Left lobe of liver (tissue), 2 donors: ENCODE results near the gene S100A14. TPM values are rescaled to one million over a fixed set of nuclear protein-coding genes. Genes with fewer than 3 reads are reported as not detected.

Source experiments
- ATAC-seq: fragments of 200-7000 bp; cut with Tn5 transposase; one replicate; pipeline ENCODE4 v1.9.1; 2020; ENCODE audit warnings: mild to moderate bottlenecking, moderate library complexity
- DNase-seq: peaks from one replicate; pipeline ENCODE4 v3.0.0-alpha.2; 2020; ENCODE audit warnings: low spot score
- total RNA-seq: library from RNA; stranded (reverse); gene quantifications from one replicate; pipeline ENCODE4 v1.2.1, GENCODE V29; 2021
- donor health status: DM: no; HTN: no; CAD: no; lungs with moderate emphysema.
- donor health status: DM: no; HTN: yes; CAD: no.

Gene S100A14
- total RNA-seq, 1 donor from 2014 or later, result 4.9 TPM

DNA sequence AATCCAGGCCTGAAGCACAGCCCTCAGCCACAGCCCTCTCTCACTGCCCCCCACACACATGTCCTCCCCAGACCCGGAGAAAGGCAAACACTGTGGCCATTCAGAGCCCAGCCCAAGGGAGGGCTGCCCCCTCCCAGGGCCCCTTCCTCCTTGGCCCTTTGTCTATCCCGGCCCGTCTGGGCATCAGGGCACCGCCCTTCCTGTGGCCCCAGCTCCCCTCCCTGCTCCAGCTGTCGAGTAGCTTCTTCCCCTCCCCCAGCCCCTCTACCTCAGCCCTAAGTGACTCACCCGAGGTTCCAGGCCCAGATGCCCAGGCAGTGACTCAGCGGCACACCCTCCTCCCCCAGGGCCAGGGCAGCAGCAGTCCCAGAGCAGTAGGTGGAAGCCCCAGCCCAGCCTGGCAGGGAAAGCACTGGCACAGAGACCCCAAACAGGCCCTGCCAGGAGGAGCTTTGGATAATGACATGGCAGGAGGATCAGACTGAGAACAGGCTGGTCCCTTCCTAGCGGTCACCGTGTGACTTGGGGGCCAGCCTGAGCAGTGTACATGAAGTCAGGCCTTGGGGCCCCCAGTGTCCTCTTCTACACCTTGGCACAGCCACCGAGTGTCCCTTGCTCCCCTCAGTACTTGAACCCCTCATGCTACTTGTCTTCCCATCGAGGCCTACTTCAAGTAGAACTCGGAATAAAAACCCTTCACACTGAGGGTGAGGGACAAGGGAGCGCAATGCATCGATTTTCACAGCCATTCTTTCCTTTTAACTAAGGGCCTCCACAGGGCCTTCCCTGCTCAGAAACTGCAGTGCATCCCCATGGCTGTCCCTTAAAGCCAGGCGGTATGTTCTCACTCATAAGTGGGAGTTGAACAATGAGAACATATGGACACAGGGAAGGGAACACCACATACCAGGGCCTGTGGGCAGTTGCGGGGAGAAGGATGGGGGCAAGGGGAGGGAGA, 49.4 kb downstream of the S100A14 start:
- DNase-seq, result peak; percentile 73
- peak; percentile 58 for ATAC-seq

DNA sequence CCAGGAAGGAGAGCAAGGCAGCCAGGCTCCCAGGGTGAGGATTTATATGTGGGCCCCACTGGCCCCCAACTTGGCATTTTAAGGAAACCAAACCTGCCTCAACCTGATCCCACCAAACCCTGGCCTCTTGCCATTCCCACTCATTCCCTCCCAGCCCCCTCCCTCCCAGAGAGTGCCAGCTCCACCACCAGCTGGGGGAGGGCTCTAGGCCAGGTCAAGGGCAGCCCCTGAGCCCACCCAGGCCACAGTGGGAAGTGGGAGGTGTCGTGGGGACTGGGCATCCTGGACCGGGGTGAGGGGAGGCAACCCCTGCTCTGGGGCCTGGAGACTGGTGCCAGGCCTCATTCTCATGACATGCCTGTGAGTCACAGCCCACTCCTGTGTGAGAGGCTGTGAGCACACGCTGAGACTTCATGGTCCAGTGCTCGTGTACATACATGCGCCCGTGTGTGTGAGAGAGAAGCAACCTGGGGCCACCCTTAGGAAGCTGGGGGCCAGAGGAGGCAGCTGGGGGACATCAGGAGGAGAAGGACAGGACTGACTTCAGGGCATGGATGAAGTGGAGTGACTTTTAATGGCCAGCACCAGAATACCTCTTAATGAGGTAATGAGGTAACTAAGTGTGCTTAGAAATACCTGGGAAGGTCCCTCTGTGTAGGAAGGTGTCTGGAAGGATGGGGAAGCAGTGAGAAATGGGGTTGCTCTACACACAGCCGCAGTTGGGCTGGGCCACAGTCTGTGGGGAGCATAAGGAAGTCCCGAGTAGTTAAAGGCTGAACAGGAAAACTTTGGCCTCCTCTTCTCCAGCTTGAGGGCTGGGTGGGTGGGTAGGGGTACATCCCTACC, 50.4 kb downstream of the S100A14 start, which contains the start of gene S100A2:
TSS of gene S100A2 (minus strand) at position 316 of the 846 bp plus-strand sequence. CDS start 1,967 bp downstream, outside the sequence.
- DNase-seq, result no peak
- ATAC-seq, result peak; percentile 3

Other genes starting within 250 kb of the S100A14 start
- gene S100A12, start 240.7 kb downstream of the S100A14 start, total RNA-seq, result 1.2 TPM
- gene S100A8, start 225.3 kb downstream of the S100A14 start, total RNA-seq, result 23.7 TPM
- not detected for gene S100A7A, start 199.8 kb downstream of the S100A14 start, total RNA-seq
- not detected for gene S100A7, start 155.7 kb downstream of the S100A14 start, total RNA-seq
- gene S100A6, start 80.3 kb downstream of the S100A14 start, total RNA-seq, result 13.9 TPM
- gene S100A5, start 75.4 kb downstream of the S100A14 start, total RNA-seq, result not detected
- 7.1 TPM for gene S100A4, start 70.5 kb downstream of the S100A14 start, total RNA-seq
- not detected for gene S100A3, start 67.1 kb downstream of the S100A14 start, total RNA-seq
- 0.55 TPM for gene S100A2, start 50.5 kb downstream of the S100A14 start, total RNA-seq
- 57.4 TPM for gene S100A16, start 3.2 kb downstream of the S100A14 start, total RNA-seq
- 10.2 TPM for gene S100A13, start 11.2 kb upstream of the S100A14 start, total RNA-seq
- gene S100A1, start 12.1 kb upstream of the S100A14 start, total RNA-seq, result 1.7 TPM
- gene CHTOP, start 17.7 kb upstream of the S100A14 start, total RNA-seq, result 24.5 TPM
- gene SNAPIN, start 42.4 kb upstream of the S100A14 start, total RNA-seq, result 15.1 TPM
- 33.2 TPM for gene ILF2, start 54.7 kb upstream of the S100A14 start, total RNA-seq
- 7.1 TPM for gene NPR1, start 62.4 kb upstream of the S100A14 start, total RNA-seq
- 21.9 TPM for gene INTS3, start 111.7 kb upstream of the S100A14 start, total RNA-seq
- gene SLC27A3, start 159.1 kb upstream of the S100A14 start, total RNA-seq, result 60.7 TPM